HG02798 (cell line): ENCODE results near the gene ZNF581.

ENCODE experiments used
- ATAC-seq: cut with Tn5 transposase; IDR thresholded peaks from one replicate; pipeline ENCODE4 v1.9.1; 2021; ENCODE audit warnings: mild to moderate bottlenecking; ENCODE audit not compliant: unreplicated experiment, poor library complexity

Gene ZNF581

DNA sequence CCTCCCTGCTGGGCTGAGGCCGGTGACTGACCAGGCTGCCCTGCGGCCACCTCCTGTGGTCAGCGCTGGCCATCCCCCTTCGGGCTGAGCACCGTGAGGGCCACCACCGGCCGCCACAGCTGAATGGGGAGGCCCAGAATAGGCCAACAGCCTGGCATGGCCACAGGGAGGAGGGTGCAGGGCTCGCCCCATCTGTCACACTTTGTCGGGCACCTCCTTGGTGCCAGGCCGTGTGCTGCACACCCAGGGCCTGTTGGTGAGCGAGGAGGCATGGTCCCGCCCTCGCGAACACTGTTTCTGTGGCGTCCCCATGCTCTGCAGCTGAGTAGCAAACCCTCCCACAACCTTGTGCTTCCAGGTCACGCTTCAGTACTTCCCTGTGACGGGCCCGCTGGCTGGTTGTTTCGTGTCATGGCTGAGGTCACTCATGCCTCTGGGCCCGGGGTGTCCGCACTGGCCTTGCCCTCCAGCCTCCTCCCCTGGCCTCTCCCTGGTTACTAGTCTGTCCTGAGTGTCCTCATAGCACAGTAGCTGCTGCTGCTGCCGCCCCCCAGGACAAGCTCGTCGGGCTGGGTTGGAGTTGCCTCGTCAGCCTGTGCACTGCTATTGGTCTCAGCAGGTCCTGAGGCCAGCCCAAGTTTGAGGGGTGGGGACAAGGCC is 46.8 kb downstream of the ZNF581 start:
- no peak for ATAC-seq

DNA sequence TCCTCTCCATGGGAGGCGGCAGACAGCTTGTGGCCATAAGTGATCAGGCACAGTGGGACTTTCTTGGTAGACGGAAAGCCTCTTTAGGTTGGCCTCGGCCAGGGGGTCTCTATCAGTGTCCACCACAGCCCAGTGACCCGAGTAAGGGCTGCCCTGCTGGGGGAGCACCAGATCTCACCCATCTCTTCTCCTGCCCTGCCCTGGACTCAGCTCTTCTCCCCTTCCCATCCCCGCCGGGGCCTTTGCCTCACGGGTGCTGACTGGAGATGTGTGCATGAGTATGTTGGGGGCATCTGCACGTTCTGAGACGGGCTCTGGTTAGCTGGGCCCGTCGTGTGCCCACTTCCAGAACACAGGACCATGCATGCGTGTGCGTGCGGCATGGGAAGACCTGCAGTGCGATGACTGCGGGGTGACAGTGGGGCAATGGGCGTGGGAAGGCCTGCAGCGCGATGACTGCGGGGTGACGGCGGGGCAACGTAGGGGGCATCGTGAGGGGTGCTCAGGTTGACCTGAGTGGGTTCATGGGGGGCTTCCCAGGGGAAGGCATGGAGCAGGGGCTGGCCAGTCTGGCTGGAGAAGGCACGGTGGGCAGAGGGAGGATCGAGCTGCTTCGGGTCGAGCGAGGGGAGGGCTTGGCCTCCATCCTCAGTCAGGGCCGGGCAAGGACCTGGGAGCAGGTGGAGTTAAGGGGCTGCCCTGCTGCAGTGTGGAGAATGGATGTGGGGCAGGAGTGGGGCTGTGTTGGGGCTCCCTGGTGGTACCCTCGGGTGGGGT is 47.5 kb downstream of the ZNF581 start:
- ATAC-seq = no peak

DNA sequence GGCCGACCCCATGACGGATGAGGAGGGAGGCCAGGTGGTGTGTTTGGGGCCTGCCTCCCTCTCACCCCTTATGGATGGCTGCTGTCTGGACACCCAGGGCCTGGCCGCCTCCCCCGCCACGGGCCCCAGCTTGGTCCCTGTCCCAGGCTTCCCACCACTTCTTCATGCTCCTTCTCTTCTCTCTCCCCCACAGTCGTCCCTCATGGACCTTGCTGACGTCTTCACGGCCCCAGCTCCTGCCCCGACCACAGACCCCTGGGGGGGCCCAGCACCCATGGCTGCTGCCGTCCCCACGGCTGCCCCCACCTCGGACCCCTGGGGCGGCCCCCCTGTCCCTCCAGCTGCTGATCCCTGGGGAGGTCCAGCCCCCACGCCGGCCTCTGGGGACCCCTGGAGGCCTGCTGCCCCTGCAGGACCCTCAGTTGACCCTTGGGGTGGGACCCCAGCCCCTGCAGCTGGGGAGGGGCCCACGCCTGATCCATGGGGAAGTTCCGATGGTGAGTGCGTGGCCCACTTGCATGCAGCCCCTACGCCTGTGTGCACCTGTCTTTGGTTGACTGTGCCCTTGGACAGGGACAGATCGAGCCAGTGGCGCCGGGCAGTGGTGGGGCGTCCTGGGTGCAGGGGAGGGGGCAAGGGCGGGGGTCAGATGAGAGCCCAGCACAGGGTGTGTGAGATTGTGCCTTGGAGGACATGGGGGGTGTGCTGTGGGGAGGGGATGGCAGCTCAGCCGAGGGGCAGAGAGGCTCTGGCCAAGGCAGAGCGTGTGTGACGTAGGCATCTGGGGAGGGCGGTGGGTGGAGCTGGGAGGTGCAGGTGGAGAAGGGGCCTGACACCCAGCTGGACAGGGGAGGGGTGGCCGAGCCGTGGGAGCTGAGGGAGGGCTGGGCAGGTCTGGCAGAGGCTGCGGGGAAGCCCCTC is 48.4 kb downstream of the ZNF581 start:
- no peak for ATAC-seq

DNA sequence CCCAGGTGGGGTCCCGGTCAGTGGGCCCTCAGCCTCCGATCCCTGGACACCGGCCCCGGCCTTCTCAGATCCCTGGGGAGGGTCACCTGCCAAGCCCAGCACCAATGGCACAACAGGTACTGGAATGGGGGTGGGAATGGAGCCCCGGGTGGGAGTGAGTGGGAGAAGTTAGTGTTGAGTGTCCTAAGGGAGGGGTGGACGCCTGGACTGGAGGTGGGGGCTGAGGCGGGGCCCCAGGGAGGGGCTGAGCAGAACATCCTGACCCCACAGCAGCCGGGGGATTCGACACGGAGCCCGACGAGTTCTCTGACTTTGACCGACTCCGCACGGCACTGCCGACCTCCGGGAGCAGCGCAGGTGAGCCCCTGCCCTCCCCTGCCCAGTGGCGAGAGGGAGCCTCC is 49.2 kb downstream of the ZNF581 start:
- ATAC-seq = no peak

DNA sequence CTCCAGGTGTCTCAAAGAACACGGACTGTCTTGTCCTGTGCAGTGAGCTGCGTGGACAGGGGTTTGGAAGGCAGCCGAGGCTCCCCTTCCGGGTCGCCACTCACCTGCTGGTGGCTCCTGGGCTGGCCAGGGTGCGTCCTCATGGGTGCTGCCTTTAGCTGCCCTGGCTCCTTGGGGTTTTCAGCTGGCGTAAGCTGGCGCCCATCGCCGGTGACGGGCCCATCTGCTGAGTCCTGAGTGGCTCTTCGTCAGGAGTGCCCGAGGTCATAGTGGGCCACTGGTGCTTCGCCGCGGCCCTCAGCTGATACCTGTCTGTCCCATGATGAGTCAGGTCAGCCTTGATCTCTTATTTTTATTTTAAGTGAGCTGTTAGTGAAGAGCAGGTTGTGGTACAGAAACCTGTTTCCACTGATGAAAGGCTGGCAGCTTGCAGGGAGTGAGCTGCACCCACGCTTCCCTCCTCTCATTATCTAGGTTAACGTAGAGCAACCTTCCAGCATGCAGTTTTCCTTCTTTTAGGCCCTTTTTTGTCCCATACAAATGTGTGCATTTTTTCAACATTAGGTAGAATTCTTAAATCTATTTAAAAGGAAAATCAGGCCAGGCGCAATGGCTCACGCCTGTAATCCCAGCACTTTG is 50.0 kb downstream of the ZNF581 start:
- no peak for ATAC-seq

DNA sequence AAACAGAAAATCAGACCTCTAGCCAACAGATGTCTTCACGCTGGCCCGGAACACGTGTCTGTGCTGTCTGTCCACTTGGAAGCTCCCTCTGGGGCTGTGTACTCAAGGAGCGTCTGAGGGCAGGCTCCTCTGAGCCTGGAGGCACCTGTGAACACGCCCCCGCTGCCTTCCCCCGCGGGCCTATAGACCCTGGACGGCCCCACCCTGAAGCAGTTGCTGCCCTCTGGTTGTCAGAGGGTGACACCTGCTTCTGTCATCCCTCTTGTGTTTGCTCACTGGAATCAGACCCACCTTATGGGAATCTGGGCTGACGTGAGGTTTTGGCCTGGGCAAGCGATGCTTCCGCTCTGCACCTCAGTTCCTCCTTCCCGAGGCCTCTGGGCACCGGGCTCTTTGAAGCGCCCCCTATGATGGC is 50.8 kb downstream of the ZNF581 start:
- no peak for ATAC-seq

DNA sequence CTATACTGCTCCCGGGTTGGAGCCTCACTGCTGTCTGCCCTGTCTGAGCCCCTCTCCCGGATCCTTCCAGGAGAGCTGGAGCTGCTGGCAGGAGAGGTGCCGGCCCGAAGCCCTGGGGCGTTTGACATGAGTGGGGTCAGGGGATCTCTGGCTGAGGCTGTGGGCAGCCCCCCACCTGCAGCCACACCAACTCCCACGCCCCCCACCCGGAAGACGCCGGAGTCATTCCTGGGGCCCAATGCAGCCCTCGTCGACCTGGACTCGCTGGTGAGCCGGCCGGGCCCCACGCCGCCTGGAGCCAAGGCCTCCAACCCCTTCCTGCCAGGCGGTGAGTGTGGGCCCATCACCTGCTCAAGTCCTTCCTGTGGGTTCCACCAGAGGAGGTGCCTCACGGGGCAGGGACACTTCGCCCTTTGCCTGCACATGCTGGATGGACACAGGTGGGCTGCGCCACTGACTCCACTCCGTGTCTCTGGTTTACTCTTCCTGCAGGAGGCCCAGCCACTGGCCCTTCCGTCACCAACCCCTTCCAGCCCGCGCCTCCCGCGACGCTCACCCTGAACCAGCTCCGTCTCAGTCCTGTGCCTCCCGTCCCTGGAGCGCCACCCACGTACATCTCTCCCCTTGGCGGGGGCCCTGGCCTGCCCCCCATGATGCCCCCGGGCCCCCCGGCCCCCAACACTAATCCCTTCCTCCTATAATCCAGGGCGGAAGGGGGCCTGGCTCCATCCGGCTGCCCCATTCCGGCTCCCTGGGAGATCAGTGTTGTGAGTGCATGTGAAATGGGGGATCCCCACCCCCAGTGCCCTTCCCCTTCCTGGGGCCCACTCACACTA is 51.4 kb downstream of the ZNF581 start:
- ATAC-seq = no peak
